WTC11 (cell line): ENCODE measurements around the gene TTC7B. TPM values are rescaled to one million over a fixed set of nuclear protein-coding genes. Genes with fewer than 3 reads are reported as not detected.

ENCODE experiments used
- ATAC-seq: fragments of 200-7000 bp; cut with Tn5 transposase; 2 replicates; pipeline ENCODE4 v1.10.0; 2021; ENCODE audit warnings: mild to moderate bottlenecking, moderate library complexity
- CTCF ChIA-PET: fragments of 300-600 bp; sonication (Branson Sonifier 250); formaldehyde crosslinking; loops from one replicate; lab custom pipeline; 2021; ENCODE audit warnings: antibody characterized with exemption; lab: Charles Lee
- POLR2A ChIA-PET: fragments of 350-600 bp; sonication (Branson Sonifier 250); formaldehyde crosslinking; loops from one replicate; lab custom pipeline; 2021; ENCODE audit warnings: antibody characterized with exemption; lab: Charles Lee
- DNase-seq: peaks from one replicate; pipeline ENCODE4 v3.0.0; 2021; ENCODE audit warnings: low spot score
- H3K27ac Mint-ChIP-seq: 2 replicates; pipeline ENCODE4 v1.8.0; 2021; ENCODE audit warnings: mixed read lengths
- H3K27me3 Mint-ChIP-seq: 2 replicates; pipeline ENCODE4 v1.8.0; 2021; ENCODE audit warnings: low read depth, mild to moderate bottlenecking, moderate library complexity, mixed read lengths
- H3K36me3 Mint-ChIP-seq: 2 replicates; pipeline ENCODE4 v1.8.0; 2021; ENCODE audit warnings: mixed read lengths
- H3K4me1 Mint-ChIP-seq: 2 replicates; pipeline ENCODE4 v1.8.0; 2022; ENCODE audit warnings: mixed read lengths
- H3K4me3 Mint-ChIP-seq: 2 replicates; pipeline ENCODE4 v1.8.0; 2021; ENCODE audit warnings: mild to moderate bottlenecking, moderate library complexity, mixed read lengths
- H3K9me3 Mint-ChIP-seq: 2 replicates; pipeline ENCODE4 v1.8.0; 2021; ENCODE audit warnings: mixed read lengths
- CREM ChIP-seq: sonication (generic); formaldehyde crosslinking; IDR thresholded peaks from 2 replicates; pipeline ENCODE4 v1.8.1; 2022; ENCODE audit warnings: mild to moderate bottlenecking, missing genetic modification reagents, moderate library complexity
- ELF4 ChIP-seq: sonication (generic); formaldehyde crosslinking; IDR thresholded peaks from 2 replicates; pipeline ENCODE4 v1.8.1; 2022; ENCODE audit warnings: low read depth, mild to moderate bottlenecking, moderate library complexity, missing genetic modification reagents
- FOXJ3 ChIP-seq: sonication (generic); formaldehyde crosslinking; IDR thresholded peaks from 2 replicates; pipeline ENCODE4 v1.9.0; 2021; ENCODE audit warnings: missing genetic modification reagents, mild to moderate bottlenecking, borderline replicate concordance
- GRHL2 ChIP-seq: fragments of 250-450 bp; sonication (Bioruptor Pico); IDR thresholded peaks from 2 replicates; pipeline ENCODE4 v1.8.0; 2022; ENCODE audit warnings: mild to moderate bottlenecking, moderate library complexity; ENCODE audit not compliant: insufficient replicate concordance, severe bottlenecking
- JUN ChIP-seq: sonication (generic); formaldehyde crosslinking; IDR thresholded peaks from 2 replicates; pipeline ENCODE4 v1.8.0; 2023; ENCODE audit warnings: mild to moderate bottlenecking, missing genetic modification reagents
- MYBL2 ChIP-seq: sonication (generic); formaldehyde crosslinking; IDR thresholded peaks from 2 replicates; pipeline ENCODE4 v1.8.1; 2023; ENCODE audit warnings: mild to moderate bottlenecking, moderate library complexity, missing genetic modification reagents
- PRRX2 ChIP-seq: fragments of 250-450 bp; sonication (Bioruptor Pico); IDR thresholded peaks from 2 replicates; pipeline ENCODE4 v1.8.0; 2021; ENCODE audit warnings: mild to moderate bottlenecking
- RELA ChIP-seq: sonication (generic); formaldehyde crosslinking; IDR thresholded peaks from 2 replicates; pipeline ENCODE4 v1.8.1; 2022; ENCODE audit warnings: missing genetic modification reagents, mild to moderate bottlenecking, borderline replicate concordance
- SOX15 ChIP-seq: fragments of 250-450 bp; sonication (Bioruptor Pico); IDR thresholded peaks from 2 replicates; pipeline ENCODE4 v1.9.0; 2021; ENCODE audit warnings: mild to moderate bottlenecking
- SP1 ChIP-seq: sonication (generic); formaldehyde crosslinking; conservative IDR thresholded peaks from 2 replicates; pipeline ENCODE4 v1.8.1; 2022; ENCODE audit warnings: missing genetic modification reagents
- TEAD4 ChIP-seq: sonication (generic); formaldehyde crosslinking; IDR thresholded peaks from 2 replicates; pipeline ENCODE4 v1.8.0; 2022; ENCODE audit warnings: mild to moderate bottlenecking, missing genetic modification reagents
- TP53 ChIP-seq: sonication (generic); formaldehyde crosslinking; IDR thresholded peaks from 2 replicates; pipeline ENCODE4 v1.8.1; 2023; ENCODE audit warnings: mild to moderate bottlenecking, missing genetic modification reagents
- ZNF121 ChIP-seq: sonication (generic); formaldehyde crosslinking; IDR thresholded peaks from 2 replicates; pipeline ENCODE4 v1.8.0; 2023; ENCODE audit warnings: missing genetic modification reagents
- ZNF232 ChIP-seq: sonication (generic); formaldehyde crosslinking; IDR thresholded peaks from 2 replicates; pipeline ENCODE4 v1.8.0; 2022; ENCODE audit warnings: mild to moderate bottlenecking, missing genetic modification reagents
- ZNF317 ChIP-seq: sonication (generic); formaldehyde crosslinking; IDR thresholded peaks from 2 replicates; pipeline ENCODE4 v1.8.1; 2023; ENCODE audit warnings: low read depth, mild to moderate bottlenecking, moderate library complexity, missing genetic modification reagents, borderline replicate concordance
- ZNF423 ChIP-seq: fragments of 250-450 bp; sonication (Bioruptor Pico); IDR thresholded peaks from 2 replicates; pipeline ENCODE4 v2.1.2; 2022; ENCODE audit warnings: mild to moderate bottlenecking, moderate library complexity
- ZNF671 ChIP-seq: fragments of 250-450 bp; sonication (Bioruptor Pico); IDR thresholded peaks from 2 replicates; pipeline ENCODE4 v1.8.0; 2021; ENCODE audit warnings: mild to moderate bottlenecking
- total RNA-seq: library from RNA; stranded (reverse); gene quantifications from 3 replicates; pipeline ENCODE4 v1.2.3, GENCODE V29; 2021
- TF ChIP-seq, protein P1 (sequence below): sonication (generic); formaldehyde crosslinking; IDR thresholded peaks from 2 replicates; pipeline ENCODE4 v1.8.1; 2023; ENCODE audit warnings: mild to moderate bottlenecking, moderate library complexity, missing genetic modification reagents
- TF ChIP-seq, protein P2 (sequence below): fragments of 250-450 bp; sonication (Bioruptor Pico); IDR thresholded peaks from 2 replicates; pipeline ENCODE4 v1.8.0; 2021; ENCODE audit warnings: mild to moderate bottlenecking
- TF ChIP-seq, protein P3 (sequence below): sonication (generic); formaldehyde crosslinking; IDR thresholded peaks from 2 replicates; pipeline ENCODE4 v1.8.1; 2022; ENCODE audit warnings: missing genetic modification reagents, borderline replicate concordance
- TF ChIP-seq, protein P4 (sequence below): sonication (generic); formaldehyde crosslinking; IDR thresholded peaks from 2 replicates; pipeline ENCODE4 v1.8.0; 2023; ENCODE audit warnings: mild to moderate bottlenecking, missing genetic modification reagents

Gene TTC7B
- total RNA-seq, 1 experiment from 2014 or later: 27.6 TPM

DNA sequence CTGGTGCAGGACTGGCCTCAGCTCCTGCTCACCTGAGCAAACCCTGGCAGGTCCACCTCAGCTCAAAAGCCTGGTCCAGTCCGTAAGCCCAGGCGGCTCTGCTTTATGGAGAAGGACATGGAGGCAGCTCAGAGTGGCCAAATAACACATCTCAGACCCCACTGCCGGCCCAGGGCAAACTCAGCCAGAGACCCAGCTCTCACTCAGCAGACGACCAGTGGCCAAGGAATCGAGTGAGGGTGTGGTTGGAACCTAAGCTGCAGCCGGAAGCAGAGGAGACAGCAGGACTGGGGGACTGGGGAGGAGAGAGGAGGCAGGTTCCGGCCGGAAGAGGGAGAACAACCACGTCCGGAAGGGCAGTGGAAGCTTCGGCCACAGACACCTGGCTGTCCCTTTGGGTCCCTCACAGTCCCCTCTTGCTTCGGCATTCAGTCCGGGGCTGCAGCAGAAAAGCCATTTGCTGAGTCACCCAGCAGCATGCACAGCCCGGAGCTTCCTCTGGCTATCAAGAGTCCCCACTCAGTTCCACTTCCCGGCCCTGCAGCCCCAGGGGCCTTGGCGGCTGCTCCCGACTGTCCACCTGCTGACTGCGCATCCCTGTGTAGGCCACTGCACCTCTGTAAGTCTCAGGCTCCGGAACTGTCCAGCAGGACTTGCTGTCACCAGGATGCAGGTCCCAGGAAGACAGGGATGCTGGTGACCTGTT is 315.4 kb downstream of the TTC7B start:
- Mint-ChIP-seq H3K9me3 (no peaks in the 10 kb centered on the region), H3K27ac (no peak overlapping the region), H3K4me1 (peaks cover 25% of the 10 kb centered on the region), H3K4me3 (no peak overlapping the region)
- ChIA-PET CTCF (interaction anchor here (0.6 to 1.8 kb wide), 6 partner anchors 9 to 74 kb away, joined by 3 to 8 read pairs (median 4); no protein-coding TSS in a partner anchor), POLR2A (interaction anchor here (1.1 kb wide), 1 partner anchor 53 kb away, joined by 3 read pairs; no protein-coding TSS in a partner anchor)
- ATAC-seq (no peak), DNase-seq (no peak)
- 0 out of 2 replicates have a peak, but pooled peaks have one; percentile 14 for TF ChIP-seq SP1 (CRISPR knock-in tag)
- TF ChIP-seq, protein P1, sequence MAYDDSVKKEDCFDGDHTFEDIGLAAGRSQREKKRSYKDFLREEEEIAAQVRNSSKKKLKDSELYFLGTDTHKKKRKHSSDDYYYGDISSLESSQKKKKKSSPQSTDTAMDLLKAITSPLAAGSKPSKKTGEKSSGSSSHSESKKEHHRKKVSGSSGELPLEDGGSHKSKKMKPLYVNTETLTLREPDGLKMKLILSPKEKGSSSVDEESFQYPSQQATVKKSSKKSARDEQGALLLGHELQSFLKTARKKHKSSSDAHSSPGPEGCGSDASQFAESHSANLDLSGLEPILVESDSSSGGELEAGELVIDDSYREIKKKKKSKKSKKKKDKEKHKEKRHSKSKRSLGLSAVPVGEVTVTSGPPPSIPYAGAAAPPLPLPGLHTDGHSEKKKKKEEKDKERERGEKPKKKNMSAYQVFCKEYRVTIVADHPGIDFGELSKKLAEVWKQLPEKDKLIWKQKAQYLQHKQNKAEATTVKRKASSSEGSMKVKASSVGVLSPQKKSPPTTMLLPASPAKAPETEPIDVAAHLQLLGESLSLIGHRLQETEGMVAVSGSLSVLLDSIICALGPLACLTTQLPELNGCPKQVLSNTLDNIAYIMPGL (CRISPR knock-in tag): no peak
- TF ChIP-seq FOXJ3: no peak
- no peak for TF ChIP-seq TEAD4
- TF ChIP-seq ZNF121 (CRISPR knock-in tag): no peak
- no peak for TF ChIP-seq ZNF317 (CRISPR knock-in tag)
- TF ChIP-seq, protein P2, sequence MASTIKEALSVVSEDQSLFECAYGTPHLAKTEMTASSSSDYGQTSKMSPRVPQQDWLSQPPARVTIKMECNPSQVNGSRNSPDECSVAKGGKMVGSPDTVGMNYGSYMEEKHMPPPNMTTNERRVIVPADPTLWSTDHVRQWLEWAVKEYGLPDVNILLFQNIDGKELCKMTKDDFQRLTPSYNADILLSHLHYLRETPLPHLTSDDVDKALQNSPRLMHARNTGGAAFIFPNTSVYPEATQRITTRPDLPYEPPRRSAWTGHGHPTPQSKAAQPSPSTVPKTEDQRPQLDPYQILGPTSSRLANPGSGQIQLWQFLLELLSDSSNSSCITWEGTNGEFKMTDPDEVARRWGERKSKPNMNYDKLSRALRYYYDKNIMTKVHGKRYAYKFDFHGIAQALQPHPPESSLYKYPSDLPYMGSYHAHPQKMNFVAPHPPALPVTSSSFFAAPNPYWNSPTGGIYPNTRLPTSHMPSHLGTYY (CRISPR knock-in tag): no peak
- no peak for TF ChIP-seq GRHL2 (CRISPR knock-in tag)
- TF ChIP-seq, all 79 proteins: peak for 1
- no peaks in the 10 kb centered on the region for H3K36me3 Mint-ChIP-seq
- H3K27me3 Mint-ChIP-seq: no peaks in the 10 kb centered on the region; the same call in 1 of the 2 replicates

DNA sequence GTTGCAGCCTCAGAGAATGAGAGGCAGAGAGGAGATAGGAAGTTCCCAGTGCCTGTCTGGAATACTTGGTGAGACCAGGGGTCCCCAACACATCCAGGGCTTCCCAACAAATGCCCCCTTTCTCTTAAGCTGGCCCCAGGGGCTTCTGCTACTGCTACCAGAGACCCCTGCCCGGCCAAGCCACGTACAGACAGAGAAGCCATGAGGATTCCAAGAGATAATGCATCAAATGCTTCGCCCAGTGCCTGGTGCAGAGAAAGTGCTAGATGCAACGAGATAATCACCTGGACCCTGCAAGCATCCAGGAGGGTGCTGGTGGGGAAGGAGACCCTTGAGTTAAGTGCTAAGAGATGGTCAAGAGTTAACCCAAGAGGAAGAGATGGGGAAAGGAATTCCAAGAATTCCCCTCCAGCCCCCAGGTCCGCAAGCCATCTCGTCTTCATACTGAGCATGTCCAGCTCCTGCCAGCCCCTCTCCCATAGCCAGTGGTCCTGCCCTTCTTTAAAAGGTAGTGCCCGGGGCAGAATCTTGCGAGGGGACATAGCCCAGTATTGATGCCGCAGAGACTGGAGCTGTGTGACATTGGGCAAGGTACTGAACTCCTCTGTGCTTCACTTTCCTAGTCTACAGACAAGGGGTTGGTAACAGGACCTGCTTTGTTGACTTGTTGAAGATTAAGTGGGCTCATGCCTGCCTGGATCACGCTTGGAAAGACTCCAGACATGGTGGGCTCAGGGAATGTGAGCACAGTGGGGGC is 316.1 kb downstream of the TTC7B start:
- no peak for TF ChIP-seq ZNF423 (CRISPR knock-in tag)
- no peak for TF ChIP-seq ZNF671 (CRISPR knock-in tag)
- TF ChIP-seq, protein P3, sequence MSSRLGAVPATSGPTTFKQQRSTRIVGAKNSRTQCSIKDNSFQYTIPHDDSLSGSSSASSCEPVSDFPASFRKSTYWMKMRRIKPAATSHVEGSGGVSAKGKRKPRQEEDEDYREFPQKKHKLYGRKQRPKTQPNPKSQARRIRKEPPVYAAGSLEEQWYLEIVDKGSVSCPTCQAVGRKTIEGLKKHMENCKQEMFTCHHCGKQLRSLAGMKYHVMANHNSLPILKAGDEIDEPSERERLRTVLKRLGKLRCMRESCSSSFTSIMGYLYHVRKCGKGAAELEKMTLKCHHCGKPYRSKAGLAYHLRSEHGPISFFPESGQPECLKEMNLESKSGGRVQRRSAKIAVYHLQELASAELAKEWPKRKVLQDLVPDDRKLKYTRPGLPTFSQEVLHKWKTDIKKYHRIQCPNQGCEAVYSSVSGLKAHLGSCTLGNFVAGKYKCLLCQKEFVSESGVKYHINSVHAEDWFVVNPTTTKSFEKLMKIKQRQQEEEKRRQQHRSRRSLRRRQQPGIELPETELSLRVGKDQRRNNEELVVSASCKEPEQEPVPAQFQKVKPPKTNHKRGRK (CRISPR knock-in tag): no peak
- TF ChIP-seq, protein P2 (CRISPR knock-in tag): no peak
- TF ChIP-seq RELA: no peak
- TF ChIP-seq GRHL2 (CRISPR knock-in tag): no peak
- no peak for TF ChIP-seq SOX15 (CRISPR knock-in tag)
- Mint-ChIP-seq H3K36me3 (no peaks in the 10 kb centered on the region), H3K4me1 (peaks cover 25% of the 10 kb centered on the region), H3K4me3 (no peak overlapping the region), H3K27ac (no peak overlapping the region), H3K27me3 (no peaks in the 10 kb centered on the region; the same call in 1 of the 2 replicates), H3K9me3 (no peaks in the 10 kb centered on the region)
- ChIA-PET CTCF (interaction anchor here (1.0 to 1.8 kb wide), 4 partner anchors 8 to 19 kb away, joined by 3 to 8 read pairs (median 4); no protein-coding TSS in a partner anchor), POLR2A (no interaction called here)
- ATAC-seq (peak; percentile 31), DNase-seq (no peak)

DNA sequence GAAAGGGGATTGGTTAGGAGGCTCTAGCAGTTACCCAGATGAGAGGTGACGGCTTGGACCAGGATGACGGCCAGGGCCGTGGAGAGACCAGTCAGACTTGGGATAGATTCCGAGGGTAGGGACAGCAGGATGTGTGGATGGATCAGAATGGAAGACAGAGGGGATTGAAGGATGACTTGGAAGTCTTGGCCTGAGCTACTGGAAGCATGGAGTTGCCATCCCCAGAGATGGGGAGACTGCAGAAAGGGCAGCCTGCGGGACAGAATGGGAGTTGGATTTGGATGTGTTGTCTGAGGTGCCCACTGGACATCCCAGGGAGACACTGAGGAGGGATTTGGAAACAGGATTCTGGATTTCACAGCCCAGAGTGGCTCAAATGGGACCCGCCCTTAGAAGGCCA is 317.1 kb downstream of the TTC7B start:
- no peak for ATAC-seq
- Mint-ChIP-seq H3K4me1 (peaks cover 25% of the 10 kb centered on the region), H3K27me3 (no peaks in the 10 kb centered on the region; the same call in 1 of the 2 replicates), H3K27ac (no peak overlapping the region), H3K9me3 (no peaks in the 10 kb centered on the region), H3K36me3 (no peaks in the 10 kb centered on the region), H3K4me3 (no peak overlapping the region)
- ChIA-PET POLR2A (no interaction called here), CTCF (no interaction called here)
- DNase-seq: no peak
- TF ChIP-seq TP53 (CRISPR knock-in tag) (no peak), ZNF232 (CRISPR knock-in tag) (no peak), PRRX2 (no peak), JUN (CRISPR knock-in tag) (no peak), CREM (CRISPR knock-in tag) (no peak), MYBL2 (no peak), ELF4 (CRISPR knock-in tag) (no peak)
- TF ChIP-seq, protein P4, sequence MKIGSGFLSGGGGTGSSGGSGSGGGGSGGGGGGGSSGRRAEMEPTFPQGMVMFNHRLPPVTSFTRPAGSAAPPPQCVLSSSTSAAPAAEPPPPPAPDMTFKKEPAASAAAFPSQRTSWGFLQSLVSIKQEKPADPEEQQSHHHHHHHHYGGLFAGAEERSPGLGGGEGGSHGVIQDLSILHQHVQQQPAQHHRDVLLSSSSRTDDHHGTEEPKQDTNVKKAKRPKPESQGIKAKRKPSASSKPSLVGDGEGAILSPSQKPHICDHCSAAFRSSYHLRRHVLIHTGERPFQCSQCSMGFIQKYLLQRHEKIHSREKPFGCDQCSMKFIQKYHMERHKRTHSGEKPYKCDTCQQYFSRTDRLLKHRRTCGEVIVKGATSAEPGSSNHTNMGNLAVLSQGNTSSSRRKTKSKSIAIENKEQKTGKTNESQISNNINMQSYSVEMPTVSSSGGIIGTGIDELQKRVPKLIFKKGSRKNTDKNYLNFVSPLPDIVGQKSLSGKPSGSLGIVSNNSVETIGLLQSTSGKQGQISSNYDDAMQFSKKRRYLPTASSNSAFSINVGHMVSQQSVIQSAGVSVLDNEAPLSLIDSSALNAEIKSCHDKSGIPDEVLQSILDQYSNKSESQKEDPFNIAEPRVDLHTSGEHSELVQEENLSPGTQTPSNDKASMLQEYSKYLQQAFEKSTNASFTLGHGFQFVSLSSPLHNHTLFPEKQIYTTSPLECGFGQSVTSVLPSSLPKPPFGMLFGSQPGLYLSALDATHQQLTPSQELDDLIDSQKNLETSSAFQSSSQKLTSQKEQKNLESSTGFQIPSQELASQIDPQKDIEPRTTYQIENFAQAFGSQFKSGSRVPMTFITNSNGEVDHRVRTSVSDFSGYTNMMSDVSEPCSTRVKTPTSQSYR (CRISPR knock-in tag): no peak
